GM18505 (cell line): ENCODE results near the gene EIF3D.

ENCODE experiments used
- ATAC-seq: cut with Tn5 transposase; IDR thresholded peaks from one replicate; pipeline ENCODE4 v1.9.1; 2021; ENCODE audit not compliant: unreplicated experiment
- POLR2A ChIP-seq: IDR thresholded peaks from 4 replicates; pipeline ENCODE4 v1.6.1; 2011; ENCODE audit warnings: borderline replicate concordance; ENCODE audit not compliant: insufficient read depth, insufficient read length; ENCODE audit errors: extremely low read depth

EIF3D gene

DNA sequence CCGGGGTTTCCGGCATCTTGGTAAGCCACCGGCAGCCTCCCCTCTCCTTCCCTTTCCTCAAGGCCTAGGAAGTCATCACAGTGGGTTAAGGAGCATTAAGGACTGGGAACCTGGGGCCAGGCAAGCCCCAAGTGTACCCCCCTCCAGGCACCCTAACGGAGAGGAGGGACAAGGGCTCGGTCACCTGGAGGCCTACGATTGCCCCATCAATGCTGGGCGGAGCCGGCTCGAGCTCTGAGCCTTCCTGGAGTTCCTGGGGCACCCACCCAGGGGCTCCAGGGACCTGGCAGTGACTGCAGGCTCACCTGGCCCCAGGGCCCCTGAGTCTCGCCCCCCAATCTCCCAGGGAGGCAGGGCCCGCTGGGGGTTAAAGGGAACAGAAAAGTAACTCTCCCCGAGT, 34.5 kb upstream of the EIF3D start:
- no peak for TF ChIP-seq POLR2A
- ATAC-seq, result no peak

DNA sequence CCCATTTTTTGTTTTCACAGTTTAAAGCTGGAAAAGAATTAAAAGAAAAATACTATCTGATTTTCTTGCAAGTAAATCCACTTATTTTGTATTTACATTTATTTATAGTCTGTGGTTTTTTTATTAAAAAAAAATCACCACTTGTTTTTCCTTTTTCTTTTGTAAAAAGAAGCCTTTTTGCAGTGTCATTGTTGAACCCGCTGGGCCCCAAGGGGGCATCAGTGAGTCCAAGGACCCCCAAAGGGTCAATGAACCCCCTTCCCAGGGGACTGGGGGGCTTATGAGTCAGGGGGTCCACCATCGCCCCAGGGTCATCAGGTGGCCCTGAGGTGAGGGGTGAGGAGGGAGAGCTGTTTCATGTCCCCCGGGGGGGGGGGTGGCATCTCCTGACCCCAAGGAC, 34.0 kb upstream of the EIF3D start:
- no peak for TF ChIP-seq POLR2A
- no peak for ATAC-seq

GRCh38 chr22:36562261-36562835, 33.4 kb upstream of the EIF3D start:
- TF ChIP-seq POLR2A, result no peak
- ATAC-seq, result no peak

- no peak for TF ChIP-seq POLR2A
- no peak for ATAC-seq
These were observed 32.4 kb upstream of the EIF3D start for GRCh38 chr22:36561291-36561811.

DNA sequence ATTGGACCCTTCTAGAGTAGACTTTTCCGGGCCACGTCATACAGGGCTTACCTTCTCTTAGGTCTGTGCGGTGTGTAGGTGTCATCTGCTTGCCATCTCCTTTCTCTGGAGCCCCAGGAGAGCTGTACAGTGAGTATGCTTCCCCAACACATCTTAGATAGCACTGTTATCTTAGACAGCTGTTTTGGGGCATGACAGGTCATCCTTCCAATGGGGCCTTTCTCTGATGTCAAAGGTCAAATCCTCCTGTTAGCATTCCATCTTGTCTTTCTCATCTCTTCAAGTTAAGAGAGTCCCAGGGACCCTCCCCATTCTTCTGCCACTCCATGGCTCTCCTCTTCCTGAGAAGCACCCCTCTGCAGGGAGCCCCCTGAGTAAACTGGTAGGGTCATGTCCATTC, 31.0 kb upstream of the EIF3D start:
- no peak for TF ChIP-seq POLR2A

DNA sequence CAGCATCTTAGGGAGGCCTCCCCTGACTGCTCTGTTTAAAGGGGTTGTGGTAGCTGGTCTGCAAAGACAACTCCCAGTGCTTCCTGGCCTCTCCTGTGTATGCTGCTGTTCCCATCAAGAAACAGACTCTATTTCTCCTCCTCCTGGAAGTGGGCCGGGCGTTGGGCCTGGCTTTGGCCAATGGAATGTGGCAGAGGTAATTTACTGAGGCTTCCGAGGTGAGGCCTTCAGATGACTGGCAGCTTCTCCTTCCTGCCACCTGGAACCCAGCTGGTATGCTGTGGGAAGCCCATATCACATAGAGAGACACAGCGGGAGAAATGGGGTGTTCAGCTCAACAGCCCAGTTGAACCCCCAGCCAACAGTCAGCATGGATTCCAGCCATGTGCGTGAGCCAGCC, 25.1 kb upstream of the EIF3D start:
- no peak for TF ChIP-seq POLR2A
- ATAC-seq, result no peak

More for the DNA sequence above, 31.0 kb upstream of the EIF3D start:
- no peak for ATAC-seq

DNA sequence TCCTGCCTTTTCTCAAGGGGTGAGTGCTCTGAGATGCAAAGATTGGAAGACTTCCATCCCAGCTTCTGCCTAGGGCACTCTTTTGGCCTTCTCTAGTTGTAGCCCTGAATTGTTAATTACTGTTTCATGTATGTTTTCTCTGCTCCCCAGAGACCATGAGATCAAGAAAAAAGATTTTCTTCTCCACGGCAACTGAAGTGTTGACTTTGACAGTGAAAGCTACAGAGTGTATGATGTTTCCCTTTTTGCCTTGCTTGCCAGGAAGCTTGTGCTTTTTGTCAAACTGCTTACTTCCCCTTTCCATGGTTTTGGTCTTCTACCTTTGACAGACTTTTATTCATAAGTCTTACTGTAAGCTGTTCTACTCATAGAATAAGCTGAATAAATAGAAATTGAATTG, 23.3 kb upstream of the EIF3D start:
- ATAC-seq, result no peak
- TF ChIP-seq POLR2A, result no peak

GRCh38 chr22:36550701-36551495, 21.9 kb upstream of the EIF3D start:
- no peak for TF ChIP-seq POLR2A
- no peak for ATAC-seq

GRCh38 chr22:36549033-36549432, 20.1 kb upstream of the EIF3D start:
- no peak for ATAC-seq
- TF ChIP-seq POLR2A, result no peak

DNA sequence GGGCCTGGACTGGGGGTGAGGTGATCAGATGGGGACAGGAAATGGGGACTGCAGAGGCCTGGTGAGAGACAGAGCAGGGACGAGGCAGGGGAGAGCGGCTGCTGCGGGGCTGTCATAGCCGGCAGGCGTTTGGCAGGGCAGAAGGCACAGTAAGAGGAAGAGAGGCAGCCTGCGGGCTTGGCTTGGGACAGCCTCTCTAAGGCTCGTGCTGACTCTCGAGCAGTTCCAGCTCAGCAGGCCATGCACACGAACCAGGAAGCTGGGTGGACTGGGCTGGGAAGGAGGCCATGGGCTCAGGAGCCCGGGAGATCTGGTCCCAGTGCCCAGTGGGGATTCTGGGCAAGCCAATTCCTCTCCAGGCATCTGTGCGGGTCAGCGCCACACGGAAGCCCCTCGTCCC, 19.6 kb upstream of the EIF3D start:
- ATAC-seq, result no peak
- TF ChIP-seq POLR2A, result no peak

DNA sequence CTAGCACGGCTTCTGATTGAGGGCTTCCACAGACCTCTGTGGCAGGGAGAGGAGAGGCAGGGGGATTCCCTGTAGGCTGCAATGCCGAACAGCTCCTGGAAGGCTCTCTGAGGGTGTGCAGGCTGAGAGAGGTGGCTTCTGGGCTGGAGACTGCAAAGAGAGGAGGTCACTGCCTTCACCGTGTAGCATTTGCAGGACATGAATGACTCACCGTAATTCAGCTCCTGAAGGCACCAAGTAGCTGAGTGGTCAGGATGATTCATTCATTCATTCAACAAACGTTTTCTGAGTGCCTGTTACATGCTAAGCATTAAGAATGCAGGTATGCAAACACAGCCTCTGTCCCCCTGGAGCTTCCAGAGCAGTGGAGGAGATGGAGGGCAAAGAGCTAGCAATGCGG, 18.0 kb upstream of the EIF3D start:
- TF ChIP-seq POLR2A, result no peak
- no peak for ATAC-seq

DNA sequence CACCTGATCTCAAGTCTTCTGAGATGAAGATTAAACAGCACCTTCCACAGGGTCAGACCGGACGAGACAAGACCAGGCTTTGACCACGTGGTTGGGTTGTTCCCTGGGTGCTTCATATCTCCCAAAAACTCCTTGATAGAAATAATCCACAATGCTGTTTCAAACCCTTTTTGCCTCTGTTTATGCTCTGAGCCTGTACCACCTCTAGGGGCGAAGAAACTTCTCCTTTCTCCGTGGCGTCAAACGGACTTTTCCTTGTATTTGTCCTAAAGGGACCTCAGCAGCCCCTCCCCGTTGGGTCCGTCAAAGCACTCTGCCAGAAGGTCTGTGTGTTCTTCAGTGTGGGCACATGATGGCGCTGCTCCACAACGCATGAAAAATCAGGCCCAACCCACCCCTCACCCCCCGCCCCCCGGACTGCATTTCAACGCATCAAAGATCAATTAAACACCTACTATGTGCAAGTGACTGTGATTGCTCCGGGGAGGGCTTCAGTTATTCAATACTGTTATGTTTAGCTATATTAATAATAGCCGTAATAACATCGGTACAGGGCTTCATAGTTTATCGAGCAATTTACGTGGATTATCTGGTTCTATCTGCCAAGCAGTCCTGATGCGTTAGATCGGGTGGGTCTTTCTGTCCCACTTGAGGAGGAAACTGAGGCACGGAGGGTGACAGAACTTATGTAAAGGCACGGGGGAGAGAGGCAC, 17.3 kb upstream of the EIF3D start:
- no peak for ATAC-seq

DNA sequence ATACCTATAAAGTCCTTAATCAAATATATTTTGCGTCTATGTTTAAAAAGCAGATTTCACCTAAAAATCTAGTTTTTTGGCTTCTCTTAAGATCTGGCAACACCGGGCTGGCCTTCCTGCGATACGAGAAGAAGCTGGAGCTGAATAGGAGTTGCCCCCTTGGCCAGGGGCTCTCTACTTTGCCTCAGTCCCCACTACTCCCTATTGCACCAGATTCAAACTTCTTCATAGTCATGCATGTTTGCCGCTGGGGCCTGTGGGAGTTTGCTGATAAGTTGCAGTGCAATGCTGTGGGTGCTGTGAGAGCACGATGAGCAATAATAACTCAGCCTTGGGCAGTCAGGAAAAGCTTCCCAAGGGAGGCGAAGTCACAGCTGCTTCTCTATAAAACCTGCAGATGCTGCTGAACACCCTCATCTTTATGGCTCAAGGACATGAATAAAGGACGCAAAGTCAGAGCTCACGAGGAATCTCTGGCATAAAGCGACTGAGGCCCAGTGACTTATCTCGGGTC, 15.2 kb upstream of the EIF3D start:
- ATAC-seq, result no peak
- no peak for TF ChIP-seq POLR2A

More for the DNA sequence above, 17.3 kb upstream of the EIF3D start:
- TF ChIP-seq POLR2A, result no peak
